Limb (tissue), 2 donors: ENCODE measurements around the gene LMAN1L.

ENCODE experiments used
- DNase-seq, 2 donors: peaks; one replicate each; pipeline ENCODE4 v3.0.0-alpha.2; 2016; ENCODE audit errors: extremely low spot score in 2 of 2

LMAN1L gene

GRCh38 chr15:74794248-74794969, 18.2 kb upstream of the LMAN1L start:
- DNase-seq = no peak

DNA sequence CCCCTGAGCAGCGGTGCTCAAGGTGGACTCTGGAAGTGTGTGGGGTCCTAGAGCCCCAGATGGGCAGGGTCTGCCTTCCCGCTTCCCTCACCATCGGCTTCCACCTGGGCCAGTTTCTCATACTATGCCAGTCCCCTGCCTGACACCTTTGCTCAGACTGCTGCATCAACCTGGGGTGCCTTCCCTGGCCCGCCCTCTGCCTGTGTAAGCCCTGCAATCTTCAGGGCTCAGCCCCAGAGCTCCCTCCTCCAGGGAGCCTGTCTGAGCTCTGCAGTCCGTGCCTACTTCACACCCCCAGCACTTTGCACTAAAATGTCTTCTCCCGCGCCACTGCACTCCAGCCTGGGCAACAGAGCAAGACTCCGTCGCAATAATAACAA, 17.7 kb upstream of the LMAN1L start:
- DNase-seq = no peak

DNA sequence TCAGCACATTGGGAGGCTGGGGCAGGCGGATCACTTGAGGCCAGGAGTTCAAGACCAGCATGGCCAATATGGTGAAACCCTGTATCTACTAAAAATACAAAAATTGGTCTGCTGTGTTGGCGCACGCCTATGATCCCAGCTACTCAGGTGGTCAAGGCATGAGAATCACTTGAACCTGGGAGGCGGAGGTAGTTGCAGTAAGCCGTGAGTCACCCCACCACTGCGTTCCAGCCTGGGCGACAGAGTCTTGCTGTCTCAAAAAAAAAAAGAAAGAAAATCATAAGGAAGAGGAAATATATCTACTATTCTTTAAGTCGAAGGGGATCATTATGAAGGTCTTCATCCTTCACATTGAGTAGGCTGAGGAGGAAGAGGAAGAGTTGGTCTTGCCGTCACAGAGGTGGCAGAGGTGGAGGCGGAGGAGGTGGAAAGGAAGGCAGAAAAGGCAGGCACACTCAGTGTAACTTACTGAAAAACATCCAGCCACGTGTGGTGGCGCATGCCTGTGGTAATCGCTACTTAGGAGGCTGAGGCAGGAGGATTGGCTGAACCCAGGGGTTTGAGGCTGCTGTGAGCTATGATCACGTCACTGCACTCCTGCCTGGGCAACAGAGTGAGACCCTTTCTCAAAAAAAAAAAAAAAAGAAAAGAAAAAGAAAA, 16.5 kb upstream of the LMAN1L start:
- DNase-seq = no peak

DNA sequence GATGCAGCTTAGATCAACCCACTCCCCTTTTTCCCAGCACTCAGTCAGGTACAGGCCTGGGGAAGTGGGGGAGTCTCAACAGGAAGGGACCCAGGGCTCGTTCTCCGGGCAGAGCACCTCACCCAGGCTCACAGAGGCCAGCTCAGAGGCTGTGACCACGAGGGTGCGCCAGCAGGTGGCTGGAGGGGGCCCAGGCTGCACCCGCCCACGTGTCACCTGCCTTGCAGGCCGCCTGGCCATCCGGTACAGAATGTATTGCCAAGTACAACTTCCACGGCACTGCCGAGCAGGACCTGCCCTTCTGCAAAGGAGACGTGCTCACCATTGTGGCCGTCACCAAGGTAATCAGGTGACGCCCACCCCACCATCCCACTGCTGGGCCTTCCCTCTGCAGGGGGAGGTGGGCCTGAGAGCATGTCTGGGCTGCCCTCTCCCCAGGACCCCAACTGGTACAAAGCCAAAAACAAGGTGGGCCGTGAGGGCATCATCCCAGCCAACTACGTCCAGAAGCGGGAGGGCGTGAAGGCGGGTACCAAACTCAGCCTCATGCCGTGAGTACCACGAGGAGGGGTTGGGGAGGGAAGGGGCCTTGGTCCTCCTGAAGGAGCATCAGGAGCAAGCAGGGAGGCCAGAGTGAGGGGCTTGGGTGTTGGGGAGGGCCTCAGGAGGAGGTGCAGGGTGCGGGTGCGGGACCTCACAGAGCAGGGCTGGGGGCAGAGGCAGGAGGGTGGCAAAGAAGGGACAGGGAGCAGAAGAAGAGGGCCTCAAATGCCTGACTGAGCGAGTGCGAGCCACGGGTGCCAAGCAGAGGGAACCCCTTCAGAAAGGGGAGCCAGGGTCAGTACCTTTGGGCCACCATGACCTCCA, 14.0 kb upstream of the LMAN1L start:
- no peak for DNase-seq

DNA sequence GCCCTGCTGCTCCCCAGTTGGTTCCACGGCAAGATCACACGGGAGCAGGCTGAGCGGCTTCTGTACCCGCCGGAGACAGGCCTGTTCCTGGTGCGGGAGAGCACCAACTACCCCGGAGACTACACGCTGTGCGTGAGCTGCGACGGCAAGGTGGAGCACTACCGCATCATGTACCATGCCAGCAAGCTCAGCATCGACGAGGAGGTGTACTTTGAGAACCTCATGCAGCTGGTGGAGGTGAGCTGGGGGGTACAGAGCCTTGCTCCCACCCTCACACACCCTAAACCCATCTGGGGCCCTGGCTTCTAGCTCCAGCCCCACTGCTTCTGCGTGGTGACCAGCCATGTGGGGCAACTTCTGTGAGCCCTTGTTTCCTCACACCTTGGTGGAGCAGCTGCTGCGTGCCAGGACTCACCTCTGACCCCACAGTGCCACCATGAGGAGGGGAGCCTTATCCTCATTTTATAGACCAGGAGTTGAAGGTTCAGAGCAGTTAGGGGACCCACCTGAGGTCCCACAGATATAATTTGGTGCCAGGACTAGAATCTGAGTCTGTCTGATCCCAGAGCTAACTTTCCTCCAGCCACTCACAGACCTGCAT, 13.3 kb upstream of the LMAN1L start:
- peak in 1 of 2 donors; percentile 11 for DNase-seq

DNA sequence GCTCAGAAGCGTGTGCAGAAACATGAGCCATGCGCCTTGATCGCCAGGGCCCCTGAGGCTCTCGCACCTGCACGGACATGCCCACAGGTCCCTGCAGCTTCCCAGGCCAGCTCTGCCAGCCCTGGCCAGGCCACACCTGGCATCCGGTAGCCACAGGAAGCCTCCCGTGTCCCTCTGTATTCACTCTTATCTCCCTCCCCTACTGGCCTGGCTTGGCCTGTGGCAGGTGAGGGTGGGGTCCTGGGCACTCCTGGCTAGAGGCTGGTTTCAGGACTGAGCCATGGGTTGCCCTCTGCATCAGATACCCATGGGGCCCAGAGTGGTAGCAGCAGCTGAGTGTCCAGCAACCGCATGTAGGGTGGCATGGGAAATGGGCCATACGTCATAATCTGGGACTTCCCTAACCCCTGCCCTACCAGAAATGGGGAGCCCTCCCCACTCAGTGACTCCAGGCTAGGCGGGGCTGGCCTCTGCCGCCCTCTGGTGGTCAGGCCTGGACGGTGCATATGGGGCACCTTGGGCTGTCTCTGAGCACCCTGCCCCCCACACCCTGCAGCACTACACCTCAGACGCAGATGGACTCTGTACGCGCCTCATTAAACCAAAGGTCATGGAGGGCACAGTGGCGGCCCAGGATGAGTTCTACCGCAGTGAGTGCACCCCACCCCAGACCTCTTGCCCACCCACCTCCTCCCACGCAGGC, 12.6 kb upstream of the LMAN1L start:
- DNase-seq = peak in 1 of 2 donors; percentile 69

GRCh38 chr15:74800559-74801094, 12.0 kb upstream of the LMAN1L start:
- peak in 1 of 2 donors; percentile 27 for DNase-seq

GRCh38 chr15:74801311-74801997, 11.2 kb upstream of the LMAN1L start:
- DNase-seq = peak in 1 of 2 donors; percentile 25

DNA sequence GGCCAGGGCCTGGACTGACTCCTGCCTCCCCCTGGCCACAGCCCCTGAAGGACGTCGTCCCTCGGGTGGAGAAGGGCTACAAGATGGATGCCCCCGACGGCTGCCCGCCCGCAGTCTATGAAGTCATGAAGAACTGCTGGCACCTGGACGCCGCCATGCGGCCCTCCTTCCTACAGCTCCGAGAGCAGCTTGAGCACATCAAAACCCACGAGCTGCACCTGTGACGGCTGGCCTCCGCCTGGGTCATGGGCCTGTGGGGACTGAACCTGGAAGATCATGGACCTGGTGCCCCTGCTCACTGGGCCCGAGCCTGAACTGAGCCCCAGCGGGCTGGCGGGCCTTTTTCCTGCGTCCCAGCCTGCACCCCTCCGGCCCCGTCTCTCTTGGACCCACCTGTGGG, 10.3 kb upstream of the LMAN1L start:
- DNase-seq = peak in 1 of 2 donors; percentile 21

DNA sequence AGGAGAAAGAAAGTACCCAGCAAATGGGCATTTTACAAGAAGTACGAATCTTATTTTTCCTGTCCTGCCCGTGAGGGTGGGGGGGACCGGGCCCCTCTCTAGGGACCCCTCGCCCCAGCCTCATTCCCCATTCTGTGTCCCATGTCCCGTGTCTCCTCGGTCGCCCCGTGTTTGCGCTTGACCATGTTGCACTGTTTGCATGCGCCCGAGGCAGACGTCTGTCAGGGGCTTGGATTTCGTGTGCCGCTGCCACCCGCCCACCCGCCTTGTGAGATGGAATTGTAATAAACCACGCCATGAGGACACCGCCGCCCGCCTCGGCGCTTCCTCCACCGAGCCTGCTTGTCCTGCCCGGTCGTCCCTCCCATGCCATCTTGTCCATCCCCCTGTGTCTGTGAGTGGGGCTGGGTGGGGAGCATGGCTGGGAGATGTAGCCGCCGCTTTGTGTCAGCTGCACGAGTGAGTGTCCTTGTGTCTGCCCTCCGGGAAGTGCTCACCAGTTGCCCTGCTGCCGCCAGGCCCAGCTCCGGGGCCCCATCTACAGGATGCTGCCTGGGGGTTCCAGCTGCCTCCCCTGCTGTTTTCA, 9.7 kb upstream of the LMAN1L start:
- DNase-seq = peak in 1 of 2 donors; percentile 22

GRCh38 chr15:74804935-74805334, 7.7 kb upstream of the LMAN1L start:
- no peak for DNase-seq

- no peak for DNase-seq
These were observed 5.4 kb upstream of the LMAN1L start for GRCh38 chr15:74807282-74807681.

DNA sequence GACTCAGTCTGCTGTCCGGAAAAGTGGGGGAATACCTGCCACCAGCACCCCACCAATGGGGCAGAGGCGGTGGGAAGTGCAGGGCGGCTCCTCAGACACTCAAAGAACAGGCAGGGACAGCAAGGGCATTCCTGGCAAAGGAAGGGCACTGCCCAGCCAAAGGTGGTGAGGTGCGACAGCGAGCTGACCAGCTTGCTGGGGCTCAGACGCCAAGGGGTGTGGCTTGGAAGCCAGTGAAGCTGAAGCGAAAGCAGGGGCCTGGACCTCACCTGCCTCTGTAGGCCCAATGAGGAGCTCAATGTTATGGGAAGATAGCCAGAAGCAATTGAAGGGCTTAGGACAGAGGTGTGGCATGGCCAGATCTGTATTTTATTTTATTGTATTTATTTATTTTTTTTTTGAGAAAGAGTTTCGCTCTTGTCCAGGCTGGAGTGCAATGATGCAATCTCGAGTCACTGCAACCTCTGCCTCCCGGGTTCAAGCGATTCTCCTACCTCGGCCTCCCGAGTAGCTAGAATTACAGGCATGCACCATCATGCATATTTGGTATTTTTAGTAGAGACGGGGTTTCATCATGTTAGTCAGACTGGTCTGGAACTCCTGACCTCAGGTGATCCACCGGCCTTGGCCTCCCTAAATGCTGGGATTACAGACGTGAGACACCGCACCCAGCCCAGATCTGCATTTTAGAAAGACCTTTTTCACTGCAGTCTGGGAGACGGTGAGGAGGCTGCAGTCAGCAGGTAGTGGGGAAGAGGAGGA, 4.4 kb upstream of the LMAN1L start:
- no peak for DNase-seq

GRCh38 chr15:74808840-74809229, 3.8 kb upstream of the LMAN1L start:
- no peak for DNase-seq

DNA sequence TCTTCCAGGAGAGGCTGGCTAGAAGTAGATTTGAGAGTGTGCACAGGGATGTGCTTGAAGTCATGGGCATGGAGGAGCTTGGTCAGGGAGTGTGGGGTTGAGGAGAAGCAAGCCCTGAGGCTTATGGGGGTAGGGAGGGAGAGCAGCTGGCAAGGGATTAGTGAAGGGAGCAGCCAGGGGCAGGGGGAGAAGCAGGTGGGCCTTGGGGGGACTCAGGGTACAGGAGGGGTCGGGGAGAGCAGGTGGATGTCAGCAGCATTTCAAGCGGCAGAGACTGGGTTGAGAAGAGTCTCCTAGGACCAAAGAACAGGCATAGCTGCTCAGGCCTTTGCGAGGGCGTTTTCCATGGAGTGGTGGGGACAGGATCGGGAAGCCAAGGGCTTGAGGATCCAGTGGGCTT, 3.4 kb upstream of the LMAN1L start:
- DNase-seq = no peak

- no peak for DNase-seq
These were observed 2.7 kb upstream of the LMAN1L start for GRCh38 chr15:74809956-74810355.

DNA sequence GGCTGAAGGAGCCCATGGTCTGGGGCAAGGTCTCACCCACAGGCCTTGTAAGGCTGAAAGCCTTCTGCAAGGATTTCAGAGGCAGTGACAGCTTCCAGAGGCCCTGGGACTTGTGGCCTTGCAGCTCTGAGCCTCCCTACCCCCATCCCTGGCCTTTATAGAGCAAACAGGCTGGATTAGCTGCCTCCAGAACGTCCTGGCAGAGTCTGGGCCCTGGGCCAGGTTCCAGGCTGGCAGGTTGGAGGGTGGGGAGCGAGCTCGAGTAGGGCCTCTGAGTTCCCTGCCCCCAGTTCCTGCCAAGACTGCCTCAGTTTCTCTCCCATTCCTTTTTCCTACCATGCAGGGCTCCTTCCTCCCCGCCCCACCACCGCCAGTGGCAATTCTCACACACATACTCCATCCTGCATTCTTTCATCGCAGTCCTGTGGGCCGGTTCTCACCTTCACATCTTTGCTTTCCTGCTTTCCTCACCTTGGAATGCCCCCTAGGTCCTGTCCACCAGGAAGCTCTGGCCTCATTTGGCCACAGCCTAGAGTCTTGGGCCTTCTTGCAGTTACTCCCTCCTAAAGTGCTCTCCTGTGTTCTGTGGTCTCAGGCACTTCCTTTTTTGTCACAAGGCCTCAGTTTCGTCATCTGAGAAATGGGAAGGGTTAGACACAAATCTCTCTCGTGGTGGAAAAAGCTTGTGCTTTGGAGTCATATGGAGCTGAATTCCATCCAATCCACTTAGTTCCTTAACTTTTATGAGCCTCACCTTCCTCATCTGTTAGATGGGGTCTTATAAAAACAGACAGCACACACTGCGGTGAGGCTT, 2.7 kb downstream of the LMAN1L start:
- DNase-seq = no peak

DNA sequence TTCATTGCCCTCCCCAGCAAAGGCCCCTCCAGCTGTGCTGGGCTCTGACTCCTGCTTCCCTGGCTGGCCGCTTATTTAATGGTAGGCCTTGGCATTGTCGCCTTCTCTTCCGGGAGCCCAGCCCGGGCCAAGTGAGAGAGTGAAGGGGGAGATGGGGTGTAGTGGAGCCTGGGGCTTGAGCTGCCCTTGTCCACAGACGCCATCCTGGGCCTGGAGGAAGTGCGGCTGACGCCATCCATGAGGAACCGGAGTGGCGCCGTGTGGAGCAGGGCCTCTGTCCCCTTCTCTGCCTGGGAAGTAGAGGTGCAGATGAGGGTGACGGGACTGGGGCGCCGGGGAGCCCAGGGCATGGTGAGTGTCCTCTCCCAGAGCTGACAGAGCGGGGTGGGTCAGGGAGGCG, 3.3 kb downstream of the LMAN1L start:
- no peak for DNase-seq
